Chondrocyte (in vitro differentiated cells): ENCODE measurements around the gene LEKR1. TPM values are rescaled to one million over a fixed set of nuclear protein-coding genes. Genes with fewer than 3 reads are reported as not detected.
"Not testable (repeated sequence)": the region's sequence is repeated elsewhere in the genome, so short reads cannot be mapped to it uniquely, and the experiment has no call there.

ENCODE experiments used
- DNase-seq: peaks from one replicate; pipeline ENCODE4 v3.0.0; 2021; ENCODE audit warnings: mixed read lengths, low spot score
- H3K27ac Mint-ChIP-seq: one replicate; pipeline ENCODE4 v1.8.0; 2021; ENCODE audit warnings: mild to moderate bottlenecking, moderate library complexity, mixed read lengths; ENCODE audit not compliant: unreplicated experiment
- H3K27me3 Mint-ChIP-seq: 2 replicates; pipeline ENCODE4 v1.8.0; 2021; ENCODE audit warnings: low read depth, mixed read lengths
- H3K36me3 Mint-ChIP-seq: 2 replicates; pipeline ENCODE4 v1.8.0; 2021; ENCODE audit warnings: low read depth, mixed read lengths
- H3K4me1 Mint-ChIP-seq: 2 replicates; pipeline ENCODE4 v1.8.0; 2021; ENCODE audit warnings: low read depth, mild to moderate bottlenecking, mixed read lengths
- H3K4me3 Mint-ChIP-seq: one replicate; pipeline ENCODE4 v1.8.0; 2021; ENCODE audit warnings: mild to moderate bottlenecking, moderate library complexity, mixed read lengths; ENCODE audit not compliant: unreplicated experiment
- H3K9me3 Mint-ChIP-seq: 2 replicates; pipeline ENCODE4 v1.8.0; 2021; ENCODE audit warnings: low read depth, mixed read lengths
- total RNA-seq: library from RNA; stranded (reverse); gene quantifications from 3 replicates; pipeline ENCODE4 v1.2.1, GENCODE V29; 2021
- TF ChIP-seq, protein P1 (sequence below): fragments of 200-600 bp; sonication (generic); IDR thresholded peaks from 2 replicates; pipeline ENCODE4 v1.5.0; 2021; ENCODE audit warnings: antibody characterized with exemption, mild to moderate bottlenecking, moderate library complexity

Gene LEKR1
- total RNA-seq, 1 donor from 2014 or later = 0.45 TPM

DNA sequence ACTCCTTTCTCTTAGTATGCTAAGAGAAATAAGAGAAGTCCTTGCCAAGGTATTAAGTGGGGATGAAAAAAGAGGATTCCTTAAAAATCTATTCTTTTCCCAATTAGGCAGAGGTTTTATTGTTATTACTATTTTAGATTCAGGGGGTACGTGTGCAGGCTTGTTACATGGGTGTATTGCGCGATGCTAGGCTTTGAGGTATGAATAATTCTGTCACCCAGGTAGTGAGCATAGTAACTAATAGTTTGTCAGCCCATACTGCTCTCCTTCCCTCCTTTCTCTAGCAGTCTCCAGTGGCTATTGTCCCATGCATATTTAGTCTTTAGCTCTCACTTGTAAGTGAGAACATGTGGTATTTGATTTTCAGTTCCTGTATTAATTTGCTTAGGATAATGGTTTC, 83.9 kb downstream of the LEKR1 start:
- Mint-ChIP-seq H3K9me3 (peaks cover 5% of the 10 kb centered on the region), H3K27ac (no peak overlapping the region), H3K36me3 (peaks cover 3% of the 10 kb centered on the region), H3K4me1 (peaks cover 32% of the 10 kb centered on the region), H3K4me3 (no peak overlapping the region), H3K27me3 (no peaks in the 10 kb centered on the region)
- TF ChIP-seq, protein P1, sequence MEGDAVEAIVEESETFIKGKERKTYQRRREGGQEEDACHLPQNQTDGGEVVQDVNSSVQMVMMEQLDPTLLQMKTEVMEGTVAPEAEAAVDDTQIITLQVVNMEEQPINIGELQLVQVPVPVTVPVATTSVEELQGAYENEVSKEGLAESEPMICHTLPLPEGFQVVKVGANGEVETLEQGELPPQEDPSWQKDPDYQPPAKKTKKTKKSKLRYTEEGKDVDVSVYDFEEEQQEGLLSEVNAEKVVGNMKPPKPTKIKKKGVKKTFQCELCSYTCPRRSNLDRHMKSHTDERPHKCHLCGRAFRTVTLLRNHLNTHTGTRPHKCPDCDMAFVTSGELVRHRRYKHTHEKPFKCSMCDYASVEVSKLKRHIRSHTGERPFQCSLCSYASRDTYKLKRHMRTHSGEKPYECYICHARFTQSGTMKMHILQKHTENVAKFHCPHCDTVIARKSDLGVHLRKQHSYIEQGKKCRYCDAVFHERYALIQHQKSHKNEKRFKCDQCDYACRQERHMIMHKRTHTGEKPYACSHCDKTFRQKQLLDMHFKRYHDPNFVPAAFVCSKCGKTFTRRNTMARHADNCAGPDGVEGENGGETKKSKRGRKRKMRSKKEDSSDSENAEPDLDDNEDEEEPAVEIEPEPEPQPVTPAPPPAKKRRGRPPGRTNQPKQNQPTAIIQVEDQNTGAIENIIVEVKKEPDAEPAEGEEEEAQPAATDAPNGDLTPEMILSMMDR = no peak
- no peak for DNase-seq

DNA sequence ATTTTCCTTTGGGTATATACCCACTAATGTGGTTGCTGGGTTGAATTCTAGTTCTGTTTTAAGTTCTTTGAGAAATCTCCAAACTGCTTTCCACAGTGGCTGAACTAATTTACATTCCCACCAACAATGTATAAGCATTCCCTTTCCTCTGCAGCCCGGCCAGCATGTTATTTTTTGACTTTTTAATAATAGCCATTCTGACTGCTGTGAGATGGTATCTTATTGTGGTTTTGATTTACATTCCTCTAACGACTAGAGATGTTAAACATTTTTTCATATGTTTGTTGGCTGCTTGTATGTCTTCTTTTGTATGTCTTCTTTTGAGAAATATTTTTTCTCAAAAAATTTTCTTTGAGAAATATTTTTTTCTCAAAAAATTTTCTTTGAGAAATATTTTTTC, 84.7 kb downstream of the LEKR1 start:
- peaks cover 29% of the 10 kb centered on the region for H3K4me1 Mint-ChIP-seq
- peaks cover 13% of the 10 kb centered on the region for H3K9me3 Mint-ChIP-seq
- DNase-seq, H3K36me3 Mint-ChIP-seq, H3K4me3 Mint-ChIP-seq, H3K27me3 Mint-ChIP-seq, H3K27ac Mint-ChIP-seq: not testable (repeated sequence)

GRCh38 chr3:156914300-156914699, 88.1 kb downstream of the LEKR1 start:
- H3K27me3 Mint-ChIP-seq, H3K27ac Mint-ChIP-seq, H3K36me3 Mint-ChIP-seq, H3K4me3 Mint-ChIP-seq, DNase-seq: not testable (repeated sequence)
- Mint-ChIP-seq H3K9me3 (peaks cover 23% of the 10 kb centered on the region), H3K4me1 (peaks cover 32% of the 10 kb centered on the region)

DNA sequence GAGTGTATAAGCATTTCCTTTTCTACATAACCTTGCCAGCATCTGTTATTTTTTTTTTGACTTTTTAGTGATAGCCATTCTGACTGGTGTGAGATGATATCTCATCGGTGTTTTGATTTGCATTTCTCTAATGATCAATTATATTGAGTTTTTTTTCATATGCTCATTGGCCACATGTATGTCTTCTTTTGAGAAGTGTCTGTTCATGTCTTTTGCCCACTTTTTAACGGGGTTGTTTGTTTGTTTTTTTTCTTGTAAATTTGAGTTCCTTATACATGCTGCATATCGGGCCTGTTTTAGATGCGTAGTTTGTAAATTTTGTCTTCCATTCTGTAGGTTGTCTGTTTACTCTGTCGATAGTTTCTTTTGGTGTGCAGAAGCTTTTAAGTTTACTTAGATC, 89.2 kb downstream of the LEKR1 start:
- TF ChIP-seq, protein P1 = no peak
- Mint-ChIP-seq H3K36me3 (peaks cover 3% of the 10 kb centered on the region), H3K9me3 (peaks cover 25% of the 10 kb centered on the region), H3K27me3 (no peaks in the 10 kb centered on the region), H3K4me1 (peaks cover 25% of the 10 kb centered on the region), H3K4me3 (no peak overlapping the region), H3K27ac (no peak overlapping the region)
- DNase-seq = no peak

GRCh38 chr3:156918746-156919145, 92.6 kb downstream of the LEKR1 start:
- H3K4me1 Mint-ChIP-seq = peaks cover 12% of the 10 kb centered on the region

DNA sequence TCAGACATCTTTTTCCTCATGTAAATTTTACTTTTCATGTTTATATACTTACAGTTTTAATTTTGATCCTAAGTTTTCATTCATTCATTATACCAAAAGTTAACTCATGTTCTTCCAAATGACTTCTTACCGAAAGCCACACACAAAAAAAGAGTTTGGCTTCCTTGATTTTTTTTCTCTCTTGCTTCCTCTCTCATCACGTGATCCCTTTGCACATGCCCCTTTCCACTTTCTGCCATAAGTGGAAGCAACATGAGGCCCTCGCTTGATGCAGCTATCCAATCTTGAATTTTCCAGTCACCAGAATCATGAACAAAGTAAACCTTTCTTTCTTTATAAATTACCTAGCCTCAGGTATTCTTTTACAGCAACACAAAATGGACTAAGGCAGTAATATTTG, 93.7 kb downstream of the LEKR1 start:
- DNase-seq = no peak
- Mint-ChIP-seq H3K4me1 (peaks cover 12% of the 10 kb centered on the region), H3K27ac (no peak overlapping the region), H3K9me3 (peaks cover 34% of the 10 kb centered on the region), H3K4me3 (no peak overlapping the region), H3K36me3 (peaks cover 4% of the 10 kb centered on the region), H3K27me3 (no peaks in the 10 kb centered on the region)
- TF ChIP-seq, protein P1 = no peak

More at GRCh38 chr3:156918746-156919145, 92.6 kb downstream of the LEKR1 start:
- H3K27me3 Mint-ChIP-seq = no peaks in the 10 kb centered on the region
- no peak overlapping the region for H3K27ac Mint-ChIP-seq
- H3K4me3 Mint-ChIP-seq = no peak overlapping the region
- TF ChIP-seq, protein P1 = no peak
- peaks cover 5% of the 10 kb centered on the region for H3K36me3 Mint-ChIP-seq
- peaks cover 31% of the 10 kb centered on the region for H3K9me3 Mint-ChIP-seq
- DNase-seq = no peak
